Upper lobe of left lung (tissue), 6 donors: ENCODE data around the gene NPEPPS. TPM values are rescaled to one million over a fixed set of nuclear protein-coding genes. Genes with fewer than 3 reads are reported as not detected.

ENCODE experiments used
- ATAC-seq, 2 donors: fragments of 200-7000 bp; cut with Tn5 transposase; one replicate each; pipeline ENCODE4 v1.9.1; 2022; ENCODE audit warnings: mild to moderate bottlenecking in 2 of 2, moderate library complexity in 2 of 2; ENCODE audit not compliant: low FRiP score in 2 of 2
- DNase-seq, 2 donors: peaks; one replicate each; pipeline ENCODE4 v3.0.0-alpha.2; 2019 to 2020
- H3K27ac ChIP-seq, 4 donors: fragments of 200-600 bp; sonication (generic); one replicate each; pipeline ENCODE4 v1.5.1; 2016 to 2019
- H3K27me3 ChIP-seq, 4 donors: fragments of 200-600 bp; sonication (generic); one replicate each; pipeline ENCODE4 v1.5.1; 2017 to 2019
- H3K36me3 ChIP-seq, 4 donors: fragments of 200-600 bp; sonication (generic); one replicate each; pipeline ENCODE4 v1.5.1; 2016 to 2019
- H3K4me1 ChIP-seq, 4 donors: fragments of 200-600 bp; sonication (generic); one replicate each; pipeline ENCODE4 v1.5.1; 2018 to 2019
- H3K4me3 ChIP-seq, 4 donors: fragments of 200-600 bp; sonication (generic); one replicate each; pipeline ENCODE4 v1.5.1; 2017 to 2019; ENCODE audit warnings: mild to moderate bottlenecking in 2 of 4, moderate library complexity in 1 of 4
- H3K9me3 ChIP-seq, 4 donors: fragments of 200-600 bp; sonication (generic); one replicate each; pipeline ENCODE4 v1.5.1; 2018 to 2019
- CTCF ChIP-seq, 6 experiments: fragments of 450-650 bp in 4 of 6; fragments of 200-600 bp in 2 of 6; sonication (generic) in 2 of 6; IDR thresholded peaks; one replicate each; pipeline ENCODE4 v1.5.1; 2016 to 2019; ENCODE audit warnings: antibody characterized with exemption in 6 of 6
- EP300 ChIP-seq, 4 donors: sonication (generic); formaldehyde crosslinking; IDR thresholded peaks; one replicate each; pipeline ENCODE4 v1.5.1; 2017; ENCODE audit warnings: antibody characterized with exemption in 4 of 4, control low read depth in 2 of 4
- POLR2A ChIP-seq, 4 donors: fragments of 450-650 bp; IDR thresholded peaks; one replicate each; pipeline ENCODE4 v1.5.1; 2016 to 2017; ENCODE audit warnings: antibody characterized with exemption in 4 of 4, mild to moderate bottlenecking in 2 of 4
- POLR2AphosphoS5 ChIP-seq, 2 donors: sonication (generic); formaldehyde crosslinking; IDR thresholded peaks; one replicate each; pipeline ENCODE4 v1.5.1; 2017; ENCODE audit warnings: antibody characterized with exemption in 2 of 2
- WGBS, 2 donors: methylation state at CpG; one replicate each; pipeline ENCODE4 v1.1.5; 2017 to 2018; 5-methylcytosine and 5-hydroxymethylcytosine counted together
- total RNA-seq, 6 donors: library from RNA; depleted of rRNA in 4 of 6; stranded (reverse); fragments of >200 nt in 4 of 6; gene quantifications; one replicate each; pipeline versions ENCODE4 v1.1.0 to v1.2.1, GENCODE V29; 2016 to 2021
- donor health status: DM: no; HTN: no; CAD: no; lungs with moderate emphysema.
- donor health status: DM: no; HTN: yes; CAD: no; lungs with severe emphysema.

NPEPPS gene
- total RNA-seq, 6 donors from 2014 or later, result 82.8 to 359 (median 114) TPM

GRCh38 chr17:47635734-47636133 is 104.8 kb downstream of the NPEPPS start:
- Histone ChIP-seq H3K9me3 (no peaks in the 10 kb centered on the region), H3K4me3 (no peak overlapping the region), H3K27ac (no peak overlapping the region), H3K4me1 (no peaks in the 10 kb centered on the region), H3K27me3 (no peaks in the 10 kb centered on the region), H3K36me3 (no peaks in the 10 kb centered on the region)
- no peak for ATAC-seq
- DNase-seq, result no peak
- WGBS, 2 donors, result 89% methylated on average over 3 of the region's 3 CpGs
- no peak for TF ChIP-seq POLR2A (IDR thresholded peaks at IDR 0.05)
- no peak for TF ChIP-seq POLR2AphosphoS5 (IDR thresholded peaks at IDR 0.05)
- TF ChIP-seq EP300 (IDR thresholded peaks at IDR 0.05), result no peak

- Histone ChIP-seq H3K4me3 (no peak overlapping the region), H3K27me3 (no peaks in the 10 kb centered on the region), H3K9me3 (no peaks in the 10 kb centered on the region), H3K36me3 (no peaks in the 10 kb centered on the region), H3K4me1 (no peaks in the 10 kb centered on the region), H3K27ac (no peak overlapping the region)
- DNase-seq (no peak), ATAC-seq (no peak)
- TF ChIP-seq POLR2A (IDR thresholded peaks at IDR 0.05) (no peak), CTCF (IDR thresholded peaks at IDR 0.05) (no peak), POLR2AphosphoS5 (IDR thresholded peaks at IDR 0.05) (no peak)
- 41 to 63% methylated on average over 2 of the region's 2 CpGs for WGBS, 2 donors
Observed at GRCh38 chr17:47636273-47637030, 105.5 kb downstream of the NPEPPS start.

- WGBS, 2 donors, result 84 to 85% methylated on average over 5 of the region's 5 CpGs
Observed at GRCh38 chr17:47638903-47639302, 108.0 kb downstream of the NPEPPS start.

GRCh38 chr17:47640076-47640475 is 109.2 kb downstream of the NPEPPS start:
- no peak overlapping the region for H3K4me3 ChIP-seq
- H3K4me1 ChIP-seq, result no peaks in the 10 kb centered on the region
- no peak for DNase-seq
- no peak for ATAC-seq
- no peaks in the 10 kb centered on the region for H3K9me3 ChIP-seq
- no peak overlapping the region for H3K27ac ChIP-seq
- H3K36me3 ChIP-seq, result no peaks in the 10 kb centered on the region
- no peaks in the 10 kb centered on the region for H3K27me3 ChIP-seq
- 71 to 77% methylated on average over 3 of the region's 3 CpGs for WGBS, 2 donors
- TF ChIP-seq POLR2A (IDR thresholded peaks at IDR 0.05) (no peak), POLR2AphosphoS5 (IDR thresholded peaks at IDR 0.05) (no peak), EP300 (IDR thresholded peaks at IDR 0.05) (no peak), CTCF (IDR thresholded peaks at IDR 0.05) (no peak)

More at GRCh38 chr17:47638903-47639302, 108.0 kb downstream of the NPEPPS start:
- no peak for ATAC-seq
- H3K4me1 ChIP-seq, result no peaks in the 10 kb centered on the region
- H3K27me3 ChIP-seq, result no peaks in the 10 kb centered on the region
- no peak for DNase-seq
- no peak overlapping the region for H3K27ac ChIP-seq
- H3K36me3 ChIP-seq, result no peaks in the 10 kb centered on the region
- H3K4me3 ChIP-seq, result no peak overlapping the region
- H3K9me3 ChIP-seq, result no peaks in the 10 kb centered on the region
- no peak for TF ChIP-seq EP300 (IDR thresholded peaks at IDR 0.05)
- no peak for TF ChIP-seq POLR2AphosphoS5 (IDR thresholded peaks at IDR 0.05)
- no peak for TF ChIP-seq POLR2A (IDR thresholded peaks at IDR 0.05)
- no peak for TF ChIP-seq CTCF (IDR thresholded peaks at IDR 0.05)

GRCh38 chr17:47641202-47641601 is 110.3 kb downstream of the NPEPPS start:
- ATAC-seq, result no peak

More at GRCh38 chr17:47641202-47641601, 110.3 kb downstream of the NPEPPS start:
- no peaks in the 10 kb centered on the region for H3K27me3 ChIP-seq
- no peak overlapping the region for H3K27ac ChIP-seq
- DNase-seq, result no peak
- WGBS, 2 donors, result 87 to 90% methylated on average over 4 of the region's 4 CpGs
- no peaks in the 10 kb centered on the region for H3K4me1 ChIP-seq
- H3K36me3 ChIP-seq, result no peaks in the 10 kb centered on the region
- no peaks in the 10 kb centered on the region for H3K9me3 ChIP-seq
- no peak overlapping the region for H3K4me3 ChIP-seq
- TF ChIP-seq POLR2AphosphoS5 (IDR thresholded peaks at IDR 0.05), result no peak
- TF ChIP-seq CTCF (IDR thresholded peaks at IDR 0.05), result no peak
- TF ChIP-seq POLR2A (IDR thresholded peaks at IDR 0.05), result no peak
- no peak for TF ChIP-seq EP300 (IDR thresholded peaks at IDR 0.05)
